Measurements from ENCODE around the gene PDE9A.
"Not testable (repeated sequence)": the region's sequence is repeated elsewhere in the genome, so short reads cannot be mapped to it uniquely, and the experiment has no call there.

PDE9A gene

GRCh38 chr21:42781150-42781970, 127.9 kb downstream of the PDE9A start:
- DNase-seq = peak; percentile 9

- DNase-seq = no peak
Measured at GRCh38 chr21:42781971-42782722, 128.7 kb downstream of the PDE9A start.

DNA sequence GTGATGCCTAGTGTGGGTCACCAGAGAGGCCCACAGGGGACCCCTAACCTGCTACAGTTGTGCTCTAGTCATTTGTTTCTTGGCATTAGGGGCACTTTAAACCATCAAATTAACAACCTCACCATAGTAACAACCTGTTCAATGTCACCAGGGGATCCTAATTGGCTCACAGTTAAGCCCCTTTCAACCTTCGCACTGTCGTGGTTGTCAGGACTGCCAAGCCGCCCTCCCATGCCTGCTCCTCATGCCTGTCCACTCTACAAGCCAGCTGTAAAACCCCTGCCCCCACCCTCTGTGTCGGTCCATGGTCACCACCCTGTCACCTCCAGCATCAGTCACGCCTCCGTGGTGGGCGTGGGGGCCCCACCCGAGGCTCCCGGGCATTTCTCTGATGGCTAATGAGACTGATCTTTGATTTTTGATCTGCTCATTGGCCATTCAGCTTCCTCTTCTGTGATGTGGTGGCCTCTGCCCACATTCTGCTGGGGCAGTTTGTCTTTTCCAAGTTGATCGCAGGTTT, 129.4 kb downstream of the PDE9A start:
- no peak for DNase-seq

DNA sequence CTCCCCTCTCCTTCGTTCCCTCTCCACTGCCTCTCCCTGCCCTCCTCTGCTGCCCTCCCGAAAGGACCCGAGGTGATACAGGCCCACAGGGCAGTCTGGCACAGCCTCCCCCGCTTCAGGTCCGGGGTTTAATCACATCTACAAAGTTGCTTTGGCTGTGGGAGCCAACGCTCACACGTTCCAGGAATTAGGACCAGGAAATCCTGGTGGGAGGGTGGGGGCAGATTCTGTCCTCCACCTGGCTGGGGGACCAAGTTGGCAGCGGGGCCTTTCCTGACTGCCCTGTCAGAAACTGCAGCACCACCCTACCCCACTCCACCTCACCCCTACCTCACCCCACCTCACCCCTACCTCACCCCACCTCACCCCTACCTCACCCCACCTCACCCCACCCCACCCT, 130.9 kb downstream of the PDE9A start:
- DNase-seq = no peak

DNA sequence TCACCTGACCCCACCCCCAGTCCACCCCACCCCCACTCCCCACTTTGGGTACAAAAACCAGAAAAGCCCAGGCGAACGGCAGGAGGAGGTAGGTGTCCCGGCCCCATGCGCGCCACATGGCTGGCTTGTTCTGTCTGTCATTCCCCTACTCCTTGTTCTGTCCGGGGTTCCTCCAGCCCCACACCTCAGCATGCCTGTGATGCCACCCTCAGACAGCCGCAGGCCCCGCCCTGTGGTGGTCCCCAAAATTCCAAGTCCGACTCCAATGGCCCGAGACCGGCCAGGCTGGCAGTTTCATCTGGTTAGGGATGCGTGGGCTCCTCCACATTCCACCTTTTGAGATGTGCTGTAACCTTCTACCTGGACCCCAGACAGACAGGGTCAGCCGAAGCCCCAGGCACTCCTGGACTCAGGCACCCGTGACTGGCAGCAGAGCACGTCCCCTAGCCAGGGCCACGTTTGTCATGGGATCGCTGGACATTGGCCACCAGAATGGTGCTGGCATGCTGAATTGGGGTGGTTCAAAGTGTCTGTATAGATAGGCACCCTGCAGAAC, 131.6 kb downstream of the PDE9A start:
- no peak for DNase-seq

DNA sequence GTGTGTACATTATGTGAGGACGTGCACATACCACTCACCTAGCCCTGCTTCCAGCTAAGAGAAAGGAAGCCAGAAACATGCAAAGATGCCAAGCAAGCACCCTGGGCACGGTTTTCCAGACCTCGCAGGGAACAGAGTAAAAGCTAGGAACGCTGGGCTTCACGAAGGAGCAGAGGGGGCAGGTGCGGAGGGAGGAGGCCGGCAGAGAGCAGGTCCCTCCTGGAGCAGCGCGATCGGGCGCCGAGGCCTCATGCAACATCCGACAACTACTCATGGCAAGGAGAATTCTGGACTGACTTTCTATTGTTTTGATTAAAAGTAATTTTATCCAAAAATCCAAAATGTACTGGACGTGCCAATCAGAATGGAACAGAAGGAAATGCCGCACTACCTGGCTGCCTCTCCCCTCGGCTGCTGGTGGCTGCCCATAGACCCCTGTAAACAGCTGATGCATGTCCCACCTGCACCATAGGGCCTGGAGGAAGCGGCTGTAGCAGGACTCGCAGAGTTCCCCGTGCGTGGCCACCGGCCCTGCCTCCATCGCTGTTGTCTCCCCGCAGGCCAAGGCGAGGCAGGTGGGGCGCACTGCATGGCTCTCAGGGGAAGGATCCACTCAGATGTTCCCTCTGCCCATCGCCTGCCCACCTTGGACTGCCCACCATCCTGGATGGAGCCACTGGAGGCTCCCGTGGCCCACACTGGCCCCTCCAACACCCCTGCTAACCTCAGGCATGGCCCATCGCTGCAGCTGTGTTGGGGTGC, 132.4 kb downstream of the PDE9A start:
- no peak for DNase-seq

- DNase-seq = no peak
Measured at GRCh38 chr21:42786884-42787283, 133.5 kb downstream of the PDE9A start.

GRCh38 chr21:42787613-42788012, 134.2 kb downstream of the PDE9A start:
- DNase-seq = no peak

- DNase-seq = no peak
Measured at GRCh38 chr21:42790520-42791065, 137.2 kb downstream of the PDE9A start.

GRCh38 chr21:42793774-42794173, 140.4 kb downstream of the PDE9A start:
- DNase-seq = no peak

- DNase-seq = no peak
Measured at GRCh38 chr21:42794551-42794950, 141.1 kb downstream of the PDE9A start.

DNA sequence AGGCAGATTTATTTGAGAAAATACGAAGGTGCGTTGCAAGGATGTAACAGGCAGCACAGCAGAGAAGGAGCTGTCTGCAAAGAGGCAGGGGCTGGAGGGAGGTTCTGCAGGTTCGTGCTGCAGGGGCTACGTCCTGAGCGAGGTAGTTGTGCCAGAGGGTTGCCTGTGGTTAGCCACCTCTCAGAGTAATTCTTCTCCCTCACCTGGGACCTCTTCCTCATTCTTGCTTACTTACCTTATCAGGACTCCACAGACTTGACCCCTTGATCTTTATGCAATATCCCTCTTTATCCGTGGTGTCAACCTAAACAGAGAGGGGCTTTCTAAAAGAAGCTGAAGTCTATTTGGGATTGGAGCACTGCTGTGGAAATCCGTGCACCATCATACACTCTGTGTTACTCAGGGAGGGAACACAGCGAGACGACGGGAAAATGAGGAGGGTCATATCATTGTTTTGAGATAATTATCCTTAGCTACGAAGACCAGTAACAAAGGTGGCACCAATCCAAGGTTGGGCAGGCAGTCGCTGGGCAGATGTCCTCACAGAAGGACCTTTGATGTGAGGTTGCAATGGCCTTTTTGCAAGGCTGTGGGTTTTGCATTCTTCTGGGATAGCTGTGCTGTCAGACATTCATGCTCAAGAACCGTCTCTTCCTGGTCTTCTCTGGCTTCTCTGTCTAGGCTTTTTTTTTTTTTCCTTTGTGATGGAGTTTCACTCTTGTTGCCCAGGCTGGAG, 143.1 kb downstream of the PDE9A start:
- DNase-seq = no peak

- DNase-seq = no peak
Measured at GRCh38 chr21:42797522-42797921, 144.1 kb downstream of the PDE9A start.

DNA sequence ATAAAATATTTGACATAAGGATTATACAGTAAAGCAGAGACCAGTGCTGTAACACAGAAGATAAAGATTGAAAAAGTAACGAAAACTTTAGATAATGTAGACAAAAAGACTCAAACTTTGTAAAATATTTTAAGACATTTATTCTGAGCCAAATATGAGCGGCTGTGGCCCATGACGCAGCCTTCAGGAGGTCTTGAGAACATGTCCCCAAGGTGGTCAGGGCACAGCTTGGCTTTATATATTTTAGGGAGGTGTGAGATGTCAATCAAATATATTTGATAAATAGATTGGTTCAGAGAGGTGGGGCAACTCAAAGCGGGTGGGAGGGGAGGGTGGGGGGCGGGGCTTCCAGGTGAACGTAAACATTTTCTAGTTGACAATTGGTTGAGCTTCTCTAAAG, 144.7 kb downstream of the PDE9A start:
- DNase-seq = no peak

DNA sequence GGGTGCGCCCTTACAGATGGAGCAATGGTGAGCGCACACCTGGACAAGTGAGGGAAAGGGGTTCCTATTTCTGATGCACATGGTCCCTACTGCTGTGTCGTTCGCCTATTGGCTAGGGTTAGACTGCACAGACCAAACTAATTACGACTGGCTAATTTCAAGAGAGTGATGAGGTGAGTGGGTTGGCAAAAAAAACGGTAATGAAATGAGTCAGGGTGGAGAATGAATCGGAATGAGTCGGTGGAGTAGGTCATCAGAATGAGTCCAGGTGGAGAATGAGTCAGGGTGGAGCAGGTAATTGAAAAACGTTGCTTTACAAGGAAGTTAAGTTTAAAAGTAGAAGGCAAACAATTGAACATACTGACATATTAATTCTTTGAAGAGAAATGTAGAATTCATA, 146.1 kb downstream of the PDE9A start:
- DNase-seq = no peak

DNA sequence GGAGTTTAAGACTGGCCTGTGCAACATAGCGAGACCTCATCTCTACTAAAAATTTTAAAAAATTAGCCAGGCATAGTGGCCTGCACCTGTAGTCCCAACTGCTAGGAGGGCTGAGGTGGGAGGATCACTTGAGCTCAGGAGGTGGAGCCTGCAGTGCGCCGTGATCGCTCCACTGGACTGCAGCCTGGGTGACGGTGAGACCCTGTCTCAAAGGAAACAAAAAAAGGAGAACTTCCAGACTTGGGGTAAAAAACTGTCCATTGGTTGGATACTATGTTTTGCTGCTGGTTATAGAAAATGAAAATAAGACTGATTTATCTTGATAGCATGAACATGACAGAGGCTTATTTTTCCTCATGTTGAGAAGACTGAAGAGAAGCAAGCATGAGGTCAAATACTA, 146.5 kb downstream of the PDE9A start:
- no peak for DNase-seq

GRCh38 chr21:42801616-42802015, 148.2 kb downstream of the PDE9A start:
- DNase-seq = not testable (repeated sequence)

DNA sequence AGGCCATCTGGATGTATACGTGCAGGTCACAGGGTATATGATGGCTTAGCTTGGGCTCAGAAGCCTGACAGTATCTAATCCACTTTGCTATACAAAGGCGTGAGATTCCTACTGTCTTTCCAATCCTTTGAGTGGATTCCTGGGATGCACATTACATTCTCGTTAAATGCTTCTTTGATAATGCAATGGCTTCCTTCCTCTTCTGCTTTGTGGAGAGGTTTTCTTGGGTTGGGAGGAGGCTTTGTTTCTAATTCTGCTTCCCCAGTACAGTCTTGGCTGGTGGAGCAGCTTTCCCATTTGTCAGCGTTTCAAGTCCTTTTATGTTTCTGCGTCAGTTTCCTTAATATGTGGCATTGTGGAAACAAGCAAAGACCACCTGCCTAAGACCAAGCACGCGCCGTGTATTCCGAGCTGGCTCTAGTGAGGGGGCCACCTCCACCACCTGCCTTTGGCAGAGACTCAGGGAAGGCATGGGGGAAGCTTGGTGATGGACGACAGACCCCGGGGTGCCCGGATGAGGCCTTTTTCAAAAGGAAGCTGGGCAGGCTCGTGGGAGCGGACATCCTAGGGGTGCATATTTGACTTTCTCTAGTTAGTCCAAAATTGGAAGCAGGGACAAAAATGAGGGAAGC, 153.2 kb downstream of the PDE9A start:
- DNase-seq = no peak

- DNase-seq = not testable (repeated sequence)
Measured at GRCh38 chr21:42807293-42807895, 154.0 kb downstream of the PDE9A start.

GRCh38 chr21:42807938-42808613, 154.7 kb downstream of the PDE9A start:
- no peak for DNase-seq
